K562 (cell line): ENCODE measurements around the gene MTA1. TPM values are rescaled to one million over a fixed set of nuclear protein-coding genes. Genes with fewer than 3 reads are reported as not detected.

Source experiments
- ARNT ChIP-seq, 2 experiments: fragments of 450-650 bp; IDR thresholded peaks; 2 replicates each; pipeline ENCODE4 v1.6.1; 2016; ENCODE audit warnings: mild to moderate bottlenecking in 1 of 2
- BRD9 ChIP-seq: fragments of 450-650 bp; IDR thresholded peaks from 2 replicates; pipeline ENCODE4 v1.6.1; 2018; ENCODE audit warnings: low read depth; ENCODE audit not compliant: partially characterized antibody
- GTF2F1 ChIP-seq: IDR thresholded peaks from 2 replicates; pipeline ENCODE4 v1.6.1; 2011; ENCODE audit warnings: low read depth, low read length, improper control_type of control experiment
- MCM7 ChIP-seq, 2 experiments: fragments of 450-650 bp; IDR thresholded peaks; 2 replicates each; pipeline ENCODE4 v1.6.1; 2016 to 2018
- MIER1 ChIP-seq: fragments of 450-650 bp; IDR thresholded peaks from 2 replicates; pipeline ENCODE4 v1.6.1; 2016; ENCODE audit warnings: antibody characterized with exemption, mild to moderate bottlenecking, low read depth
- NFXL1 ChIP-seq: fragments of 450-650 bp; formaldehyde crosslinking; IDR thresholded peaks from 2 replicates; pipeline ENCODE4 v1.4.0; 2021; ENCODE audit warnings: mild to moderate bottlenecking
- NR2C2 ChIP-seq, 2 experiments: fragments of 200-800 bp in 1 of 2; sonication (Bioruptor generic) in 1 of 2; sonication (generic) in 1 of 2; formaldehyde crosslinking in 1 of 2; IDR thresholded peaks; 2 replicates each; pipeline versions ENCODE4 v1.6.1 to v1.8.0; 2016 to 2022; ENCODE audit warnings: mild to moderate bottlenecking in 1 of 2, missing compliant biosample characterization in 1 of 2, missing genetic modification characterization in 1 of 2, missing genetic modification reagents in 1 of 2
- RBM15 ChIP-seq: fragments of 200-400 bp; formaldehyde crosslinking; IDR thresholded peaks from 2 replicates; pipeline ENCODE4 v1.6.1; 2018; ENCODE audit warnings: mild to moderate bottlenecking, low read length, moderate library complexity; ENCODE audit not compliant: insufficient read depth
- RHOXF2B ChIP-seq: fragments of 250-450 bp; sonication (Bioruptor Pico); conservative IDR thresholded peaks from 2 replicates; pipeline ENCODE4 v1.5.1; 2021
- SMAD2 ChIP-seq: fragments of 150-350 bp; IDR thresholded peaks from 2 replicates; pipeline ENCODE4 v1.6.1; 2014; ENCODE audit warnings: low read depth, mild to moderate bottlenecking, low read length
- TEAD1 ChIP-seq, 2 experiments: fragments of 450-650 bp in 1 of 2; sonication (generic) in 1 of 2; formaldehyde crosslinking; IDR thresholded peaks; 2 replicates each; pipeline versions ENCODE4 v1.4.0 to v1.8.0; 2020 to 2022; ENCODE audit warnings: mild to moderate bottlenecking in 2 of 2, missing genetic modification reagents in 1 of 2
- ZNF134 ChIP-seq: fragments of 250-450 bp; sonication (Bioruptor Pico); conservative IDR thresholded peaks from 2 replicates; pipeline ENCODE4 v1.4.0; 2020
- ZNF583 ChIP-seq: fragments of 250-450 bp; sonication (Bioruptor Pico); IDR thresholded peaks from 2 replicates; pipeline ENCODE4 v1.4.0; 2020
- ZNF76 ChIP-seq: fragments of 250-450 bp; sonication (Bioruptor Pico); IDR thresholded peaks from 2 replicates; pipeline ENCODE4 v1.4.0; 2020; ENCODE audit warnings: mild to moderate bottlenecking, moderate library complexity, borderline replicate concordance
- polyA plus RNA-seq, 8 experiments: library from polyadenylated mRNA; depleted of rRNA in 4 of 8; stranded (reverse) in 5 of 8; unstranded in 3 of 8; fragments of >200 nt; fragmentation: Nextera tagmentation in 2 of 8; fragmentation: Illumina TruSeq in 1 of 8; extraction: Ambion mirVana in 2 of 8; extraction: Trizol in 1 of 8; gene quantifications; 2 replicates each; pipeline versions ENCODE4 v1.2.1 to v1.2.3, GENCODE V29; 2011 to 2014; ENCODE audit warnings: inconsistent platforms in 1 of 8, missing spikeins in 1 of 8
- total RNA-seq, 7 experiments: library from RNA; depleted of rRNA in 6 of 7; stranded (reverse); fragments of >200 nt in 6 of 7; fragmentation: Illumina TruSeq in 2 of 7; extraction: Trizol in 2 of 7; gene quantifications; 2 replicates each; pipeline versions ENCODE4 v1.2.1 to v1.2.3, GENCODE V29; 2011 to 2021; ENCODE audit warnings: low replicate concordance in 1 of 7
- TF ChIP-seq, protein P1 (sequence below): sonication (generic); formaldehyde crosslinking; IDR thresholded peaks from 2 replicates; pipeline ENCODE4 v1.8.0; 2022; ENCODE audit warnings: mild to moderate bottlenecking, missing genetic modification reagents
- TF ChIP-seq, protein P2 (sequence below), 3 experiments: fragments of 200-800 bp in 1 of 3; sonication (Bioruptor generic) in 1 of 3; sonication (generic) in 1 of 3; formaldehyde crosslinking in 1 of 3; IDR thresholded peaks; 2 replicates each; pipeline versions ENCODE4 v1.6.1 to v1.8.0; 2016 to 2022; ENCODE audit warnings: mild to moderate bottlenecking in 2 of 3, missing compliant biosample characterization in 2 of 3, missing genetic modification characterization in 2 of 3, missing genetic modification reagents in 1 of 3
- TF ChIP-seq, protein P3 (sequence below): sonication (generic); formaldehyde crosslinking; IDR thresholded peaks from 2 replicates; pipeline ENCODE4 v1.8.0; 2023; ENCODE audit warnings: missing genetic modification reagents, mild to moderate bottlenecking, borderline replicate concordance

The MTA1 gene
- total and polyA plus RNA-seq, 9 of the 15 experiments (the other 6 are each of a cell fraction or from before 2014, with no cell fraction given) = 0.13 to 118 (median 32.3) TPM

DNA sequence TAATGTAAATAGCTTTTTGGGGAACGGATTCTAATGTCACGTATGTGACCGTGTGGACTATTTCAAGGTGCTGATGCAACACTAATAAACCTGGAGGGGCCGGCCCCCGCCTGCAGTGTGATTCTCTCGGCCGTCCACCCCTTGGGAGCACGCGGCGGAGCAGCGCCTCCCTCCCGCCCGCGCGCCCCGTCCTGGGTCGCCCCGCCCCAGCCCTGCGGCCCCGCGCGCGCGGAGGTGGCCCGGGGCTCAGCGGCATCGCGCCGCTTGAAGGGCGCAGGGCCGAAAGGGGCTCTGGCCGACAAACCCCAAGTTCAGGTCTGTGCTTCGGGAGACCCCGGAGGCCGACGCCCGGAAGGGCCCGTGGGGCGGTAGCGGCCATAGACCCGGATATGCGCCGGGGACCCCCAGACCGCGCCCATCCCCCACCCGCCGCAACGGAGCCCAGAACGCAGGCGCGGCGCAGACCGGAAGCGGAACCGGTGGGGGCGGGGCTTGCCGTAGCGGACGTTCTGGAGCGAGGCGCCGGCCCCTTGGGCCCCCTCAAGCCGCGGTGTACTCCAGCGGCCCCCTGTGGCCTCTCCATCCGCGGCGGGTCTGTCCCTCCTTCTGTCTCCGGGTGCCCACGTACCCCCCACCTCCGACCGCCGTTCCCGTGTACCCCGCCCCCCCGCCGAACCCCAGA, 21.4 kb upstream of the MTA1 start, which contains the start of gene TEX22 (continued):
- TF ChIP-seq, protein P1, sequence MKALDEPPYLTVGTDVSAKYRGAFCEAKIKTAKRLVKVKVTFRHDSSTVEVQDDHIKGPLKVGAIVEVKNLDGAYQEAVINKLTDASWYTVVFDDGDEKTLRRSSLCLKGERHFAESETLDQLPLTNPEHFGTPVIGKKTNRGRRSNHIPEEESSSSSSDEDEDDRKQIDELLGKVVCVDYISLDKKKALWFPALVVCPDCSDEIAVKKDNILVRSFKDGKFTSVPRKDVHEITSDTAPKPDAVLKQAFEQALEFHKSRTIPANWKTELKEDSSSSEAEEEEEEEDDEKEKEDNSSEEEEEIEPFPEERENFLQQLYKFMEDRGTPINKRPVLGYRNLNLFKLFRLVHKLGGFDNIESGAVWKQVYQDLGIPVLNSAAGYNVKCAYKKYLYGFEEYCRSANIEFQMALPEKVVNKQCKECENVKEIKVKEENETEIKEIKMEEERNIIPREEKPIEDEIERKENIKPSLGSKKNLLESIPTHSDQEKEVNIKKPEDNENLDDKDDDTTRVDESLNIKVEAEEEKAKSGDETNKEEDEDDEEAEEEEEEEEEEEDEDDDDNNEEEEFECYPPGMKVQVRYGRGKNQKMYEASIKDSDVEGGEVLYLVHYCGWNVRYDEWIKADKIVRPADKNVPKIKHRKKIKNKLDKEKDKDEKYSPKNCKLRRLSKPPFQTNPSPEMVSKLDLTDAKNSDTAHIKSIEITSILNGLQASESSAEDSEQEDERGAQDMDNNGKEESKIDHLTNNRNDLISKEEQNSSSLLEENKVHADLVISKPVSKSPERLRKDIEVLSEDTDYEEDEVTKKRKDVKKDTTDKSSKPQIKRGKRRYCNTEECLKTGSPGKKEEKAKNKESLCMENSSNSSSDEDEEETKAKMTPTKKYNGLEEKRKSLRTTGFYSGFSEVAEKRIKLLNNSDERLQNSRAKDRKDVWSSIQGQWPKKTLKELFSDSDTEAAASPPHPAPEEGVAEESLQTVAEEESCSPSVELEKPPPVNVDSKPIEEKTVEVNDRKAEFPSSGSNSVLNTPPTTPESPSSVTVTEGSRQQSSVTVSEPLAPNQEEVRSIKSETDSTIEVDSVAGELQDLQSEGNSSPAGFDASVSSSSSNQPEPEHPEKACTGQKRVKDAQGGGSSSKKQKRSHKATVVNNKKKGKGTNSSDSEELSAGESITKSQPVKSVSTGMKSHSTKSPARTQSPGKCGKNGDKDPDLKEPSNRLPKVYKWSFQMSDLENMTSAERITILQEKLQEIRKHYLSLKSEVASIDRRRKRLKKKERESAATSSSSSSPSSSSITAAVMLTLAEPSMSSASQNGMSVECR (CRISPR knock-in tag) = no peak
- TF ChIP-seq SMAD2 (no peak), NFXL1 (CRISPR knock-in tag) (no peak), ARNT (IDR thresholded peaks at IDR 0.05) (no peak), NR2C2 (CRISPR knock-in tag; IDR thresholded peaks at IDR 0.05) (no peak), NR2C2 (tag; IDR thresholded peaks at IDR 0.05) (peak; percentile 69), ZNF76 (CRISPR knock-in tag) (no peak), RBM15 (no peak), MIER1 (no peak), BRD9 (no peak), TEAD1 (CRISPR knock-in tag; IDR thresholded peaks at IDR 0.05) (peak in 1 of 2 experiments; percentile 58; a peak in 1 of 4 replicates), RHOXF2B (CRISPR knock-in tag) (no peak), MCM7 (IDR thresholded peaks at IDR 0.05) (no peak), ZNF134 (CRISPR knock-in tag) (no peak), ZNF583 (no peak), GTF2F1 (no peak)
- TF ChIP-seq, protein P2, sequence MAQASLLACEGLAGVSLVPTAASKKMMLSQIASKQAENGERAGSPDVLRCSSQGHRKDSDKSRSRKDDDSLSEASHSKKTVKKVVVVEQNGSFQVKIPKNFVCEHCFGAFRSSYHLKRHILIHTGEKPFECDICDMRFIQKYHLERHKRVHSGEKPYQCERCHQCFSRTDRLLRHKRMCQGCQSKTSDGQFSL (CRISPR knock-in tag; IDR thresholded peaks at IDR 0.05) = no peak
- TF ChIP-seq, protein P2 (tag; IDR thresholded peaks at IDR 0.05) = no peak
- TF ChIP-seq, protein P3, sequence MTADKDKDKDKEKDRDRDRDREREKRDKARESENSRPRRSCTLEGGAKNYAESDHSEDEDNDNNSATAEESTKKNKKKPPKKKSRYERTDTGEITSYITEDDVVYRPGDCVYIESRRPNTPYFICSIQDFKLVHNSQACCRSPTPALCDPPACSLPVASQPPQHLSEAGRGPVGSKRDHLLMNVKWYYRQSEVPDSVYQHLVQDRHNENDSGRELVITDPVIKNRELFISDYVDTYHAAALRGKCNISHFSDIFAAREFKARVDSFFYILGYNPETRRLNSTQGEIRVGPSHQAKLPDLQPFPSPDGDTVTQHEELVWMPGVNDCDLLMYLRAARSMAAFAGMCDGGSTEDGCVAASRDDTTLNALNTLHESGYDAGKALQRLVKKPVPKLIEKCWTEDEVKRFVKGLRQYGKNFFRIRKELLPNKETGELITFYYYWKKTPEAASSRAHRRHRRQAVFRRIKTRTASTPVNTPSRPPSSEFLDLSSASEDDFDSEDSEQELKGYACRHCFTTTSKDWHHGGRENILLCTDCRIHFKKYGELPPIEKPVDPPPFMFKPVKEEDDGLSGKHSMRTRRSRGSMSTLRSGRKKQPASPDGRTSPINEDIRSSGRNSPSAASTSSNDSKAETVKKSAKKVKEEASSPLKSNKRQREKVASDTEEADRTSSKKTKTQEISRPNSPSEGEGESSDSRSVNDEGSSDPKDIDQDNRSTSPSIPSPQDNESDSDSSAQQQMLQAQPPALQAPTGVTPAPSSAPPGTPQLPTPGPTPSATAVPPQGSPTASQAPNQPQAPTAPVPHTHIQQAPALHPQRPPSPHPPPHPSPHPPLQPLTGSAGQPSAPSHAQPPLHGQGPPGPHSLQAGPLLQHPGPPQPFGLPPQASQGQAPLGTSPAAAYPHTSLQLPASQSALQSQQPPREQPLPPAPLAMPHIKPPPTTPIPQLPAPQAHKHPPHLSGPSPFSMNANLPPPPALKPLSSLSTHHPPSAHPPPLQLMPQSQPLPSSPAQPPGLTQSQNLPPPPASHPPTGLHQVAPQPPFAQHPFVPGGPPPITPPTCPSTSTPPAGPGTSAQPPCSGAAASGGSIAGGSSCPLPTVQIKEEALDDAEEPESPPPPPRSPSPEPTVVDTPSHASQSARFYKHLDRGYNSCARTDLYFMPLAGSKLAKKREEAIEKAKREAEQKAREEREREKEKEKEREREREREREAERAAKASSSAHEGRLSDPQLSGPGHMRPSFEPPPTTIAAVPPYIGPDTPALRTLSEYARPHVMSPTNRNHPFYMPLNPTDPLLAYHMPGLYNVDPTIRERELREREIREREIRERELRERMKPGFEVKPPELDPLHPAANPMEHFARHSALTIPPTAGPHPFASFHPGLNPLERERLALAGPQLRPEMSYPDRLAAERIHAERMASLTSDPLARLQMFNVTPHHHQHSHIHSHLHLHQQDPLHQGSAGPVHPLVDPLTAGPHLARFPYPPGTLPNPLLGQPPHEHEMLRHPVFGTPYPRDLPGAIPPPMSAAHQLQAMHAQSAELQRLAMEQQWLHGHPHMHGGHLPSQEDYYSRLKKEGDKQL (CRISPR knock-in tag) = no peak
